C4-2B (cell line): Measurements from ENCODE around the gene FTSJ1.

Source experiments
- H3K27ac ChIP-seq: fragments of 450-650 bp; 2 replicates; pipeline ENCODE4 v1.5.1; 2017
- CTCF ChIP-seq: fragments of 450-650 bp; conservative IDR thresholded peaks from 2 replicates; pipeline ENCODE4 v1.5.1; 2017; ENCODE audit warnings: mild to moderate bottlenecking
- ZFX ChIP-seq: fragments of 450-650 bp; IDR thresholded peaks from 2 replicates; pipeline ENCODE4 v1.6.1; 2017

Gene FTSJ1

GRCh38 chrX:48468247-48468671, 7.7 kb upstream of the FTSJ1 start:
- H3K27ac ChIP-seq, result no peak overlapping the region

GRCh38 chrX:48468693-48469691, 7.0 kb upstream of the FTSJ1 start:
- TF ChIP-seq ZFX (no peak), CTCF (no peak)
- H3K27ac ChIP-seq, result no peak overlapping the region

More at GRCh38 chrX:48468247-48468671, 7.7 kb upstream of the FTSJ1 start:
- TF ChIP-seq CTCF (no peak), ZFX (no peak)

- TF ChIP-seq ZFX (no peak), CTCF (no peak)
- H3K27ac ChIP-seq, result no peak within 1 kb of the TSS
These were observed 5.7 kb upstream of the FTSJ1 start, which contains the start of gene SLC38A5 for GRCh38 chrX:48470110-48470832. SLC38A5 (minus strand) TSS chrX:48470260; CDS start chrX:48467924, 2,336 bp downstream.

GRCh38 chrX:48470833-48471118, 5.2 kb upstream of the FTSJ1 start:
- TF ChIP-seq ZFX, result no peak
- no peak for TF ChIP-seq CTCF
- no peak overlapping the region for H3K27ac ChIP-seq

- no peak overlapping the region for H3K27ac ChIP-seq
- no peak for TF ChIP-seq CTCF
- TF ChIP-seq ZFX, result no peak
These were observed 4.5 kb upstream of the FTSJ1 start for GRCh38 chrX:48471504-48471903.

GRCh38 chrX:48472225-48472624, 3.8 kb upstream of the FTSJ1 start:
- H3K27ac ChIP-seq, result no peak overlapping the region
- no peak for TF ChIP-seq ZFX
- no peak for TF ChIP-seq CTCF
